ENCODE results near the gene GLYATL2.

GLYATL2 gene, protein sequence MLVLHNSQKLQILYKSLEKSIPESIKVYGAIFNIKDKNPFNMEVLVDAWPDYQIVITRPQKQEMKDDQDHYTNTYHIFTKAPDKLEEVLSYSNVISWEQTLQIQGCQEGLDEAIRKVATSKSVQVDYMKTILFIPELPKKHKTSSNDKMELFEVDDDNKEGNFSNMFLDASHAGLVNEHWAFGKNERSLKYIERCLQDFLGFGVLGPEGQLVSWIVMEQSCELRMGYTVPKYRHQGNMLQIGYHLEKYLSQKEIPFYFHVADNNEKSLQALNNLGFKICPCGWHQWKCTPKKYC

DNA sequence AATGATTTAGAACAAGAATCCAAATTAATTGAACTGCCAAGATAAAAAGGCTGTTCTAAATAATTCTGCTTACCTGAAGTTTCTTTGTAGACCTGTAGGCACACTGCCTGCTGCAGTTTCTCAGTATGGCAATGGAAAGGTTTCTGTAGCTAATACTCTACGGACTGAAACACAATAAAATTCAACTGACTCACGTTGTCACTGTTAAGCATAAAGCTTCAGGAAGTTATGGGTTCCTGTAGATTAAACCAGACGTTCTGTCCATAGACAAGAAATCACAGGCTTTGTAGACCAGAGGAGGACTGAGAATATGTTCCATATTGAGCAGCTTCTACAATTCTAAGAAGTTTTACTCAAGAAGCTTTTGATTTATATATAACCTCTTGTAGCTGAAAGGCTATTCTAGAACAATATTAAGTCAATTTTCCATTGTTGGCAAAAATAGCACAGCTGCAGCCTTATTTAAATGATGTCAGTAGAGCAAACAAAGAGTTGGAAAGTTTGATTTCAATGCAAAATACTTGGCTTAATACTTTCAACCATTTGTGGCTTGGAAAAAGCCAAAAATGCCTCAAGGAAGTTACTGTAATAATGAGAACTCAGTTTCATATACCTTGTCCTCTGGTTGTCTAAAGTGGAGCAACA is at the start of gene GLYATL2:
GLYATL2 (minus strand) TSS at position 344 of the 645 bp plus-strand sequence. CDS start 5,092 bp downstream, outside the sequence.
- DNase-seq = no peak

DNA sequence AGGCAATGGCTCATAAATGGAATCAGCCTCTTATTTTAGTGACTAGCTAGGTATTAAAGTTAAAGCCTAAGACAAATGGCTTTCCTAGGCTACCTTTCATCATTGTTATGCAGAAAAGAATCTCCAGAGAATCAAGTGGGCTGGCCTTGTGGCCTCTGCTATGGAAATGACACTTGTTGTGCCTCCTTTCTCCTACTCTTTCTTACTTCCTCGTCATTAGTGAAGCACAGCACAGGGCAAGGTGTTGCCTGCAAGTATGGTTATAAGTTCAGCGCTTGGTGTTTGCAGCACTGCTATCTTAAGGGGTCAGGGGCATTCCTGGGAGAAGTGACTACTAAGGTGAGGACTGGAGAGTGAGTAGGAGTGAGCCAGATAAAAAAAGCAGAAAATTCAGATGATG is 49.4 kb upstream of the GLYATL2 start:
- no peak for DNase-seq

DNA sequence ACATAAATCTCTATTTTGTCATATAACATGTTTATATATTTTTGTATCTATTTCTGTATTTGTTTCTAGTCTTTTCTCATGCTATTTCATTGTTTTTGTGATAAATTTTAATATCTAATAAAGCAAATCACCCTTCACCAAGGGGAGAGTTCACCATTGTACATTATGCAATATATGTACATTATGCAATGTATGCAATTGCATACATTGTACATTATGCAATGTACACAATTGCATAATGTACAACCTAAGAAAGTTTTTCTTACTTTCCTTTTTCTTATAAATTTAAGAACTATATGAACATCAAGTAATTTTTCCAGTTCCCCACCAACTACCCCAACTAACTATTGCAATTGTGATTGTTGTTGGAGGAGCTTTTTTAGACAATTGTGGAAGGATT is 44.1 kb upstream of the GLYATL2 start:
- DNase-seq = no peak

DNA sequence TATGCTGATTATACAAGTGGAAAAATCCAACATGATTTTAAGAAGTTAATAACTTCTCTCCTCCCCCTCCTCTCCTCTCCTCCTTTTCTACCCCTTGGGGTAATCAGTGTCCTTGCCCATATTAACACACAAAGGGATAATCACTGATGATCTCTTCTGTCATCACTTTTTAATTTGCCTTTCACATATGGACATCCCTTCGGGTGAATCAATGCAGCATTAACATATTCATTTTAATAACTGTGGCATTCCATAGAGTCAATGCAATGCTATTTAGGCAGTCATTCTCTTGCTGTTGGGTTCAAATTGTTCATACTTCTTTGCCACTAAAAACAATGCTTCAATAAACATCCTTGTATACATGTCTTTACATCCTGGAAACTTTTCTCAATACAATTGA is 42.9 kb upstream of the GLYATL2 start:
- no peak for DNase-seq

DNA sequence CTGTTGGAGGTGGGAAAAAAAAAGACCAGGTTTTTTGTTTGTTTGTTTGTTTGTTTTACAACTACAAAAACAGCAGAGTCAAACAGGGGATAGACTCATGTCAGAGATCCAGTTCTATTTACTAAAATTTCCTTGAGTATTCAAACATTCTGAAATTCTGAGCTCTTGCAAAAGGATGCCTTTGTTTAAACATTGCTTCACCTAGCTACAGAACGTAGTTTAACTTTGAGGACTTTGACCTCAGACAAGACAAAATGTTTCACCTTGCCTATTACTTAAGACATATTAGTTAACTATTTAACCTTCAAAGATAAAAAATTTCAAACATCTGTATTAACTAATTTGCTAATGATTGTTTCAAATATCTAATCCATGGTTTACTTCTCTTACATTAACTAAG is 36.1 kb upstream of the GLYATL2 start:
- DNase-seq = no peak

DNA sequence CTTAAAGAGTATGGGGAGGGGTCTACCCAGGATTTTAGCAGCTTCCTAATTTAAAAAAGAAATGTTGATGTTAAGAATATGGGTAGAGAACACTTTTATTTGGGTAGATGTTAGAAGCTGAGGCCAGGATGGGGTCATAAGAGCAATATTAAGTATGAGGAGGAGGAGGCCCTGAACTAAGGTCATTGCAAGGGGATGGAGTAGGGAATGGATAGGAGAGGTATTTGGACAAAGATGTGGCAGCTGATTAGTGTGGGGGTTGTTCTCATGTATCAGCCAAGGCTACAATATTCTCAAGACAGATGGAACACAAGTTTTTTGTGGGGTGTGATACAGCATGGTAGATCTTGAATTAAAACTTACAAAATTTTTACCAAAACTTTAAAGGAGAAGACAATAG is 35.7 kb upstream of the GLYATL2 start:
- DNase-seq = no peak

DNA sequence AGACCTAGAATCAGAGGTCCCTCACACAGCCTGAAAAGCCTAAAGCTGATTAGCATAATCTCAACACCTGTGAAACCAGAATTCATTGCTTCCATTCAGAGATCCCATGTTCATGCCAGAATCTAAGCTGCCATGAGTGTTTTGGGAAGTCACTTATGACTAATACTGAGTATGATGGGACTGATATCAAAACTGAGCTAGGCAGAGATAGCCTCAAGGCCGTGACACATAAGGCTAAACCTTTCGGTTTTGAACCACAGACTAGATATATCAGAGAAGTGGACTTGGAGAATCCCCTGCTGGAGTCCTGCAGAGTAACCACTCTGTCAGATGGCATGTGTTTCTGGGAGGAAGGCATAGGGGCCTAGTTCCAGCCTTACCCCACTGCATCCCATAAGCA is 23.1 kb upstream of the GLYATL2 start:
- no peak for DNase-seq

DNA sequence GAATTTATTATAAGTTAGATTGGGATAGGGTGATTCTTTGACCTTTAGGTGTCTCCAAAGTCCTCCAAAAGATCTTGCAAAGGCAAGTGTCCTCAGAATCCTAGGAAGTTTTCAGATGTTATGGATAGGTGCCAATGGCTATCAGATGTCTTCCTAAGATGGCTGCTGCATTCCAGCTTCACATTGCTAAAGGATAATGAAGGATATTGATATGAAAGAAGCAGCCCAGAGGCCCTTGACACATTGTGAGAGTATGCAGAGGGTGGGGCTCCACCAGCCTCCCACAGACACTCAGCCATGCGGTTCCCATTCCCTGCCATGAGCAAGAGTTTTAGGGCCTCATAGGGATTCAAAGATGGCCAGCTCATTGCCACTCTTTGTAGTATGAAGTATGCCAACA is 22.3 kb upstream of the GLYATL2 start:
- DNase-seq = no peak

DNA sequence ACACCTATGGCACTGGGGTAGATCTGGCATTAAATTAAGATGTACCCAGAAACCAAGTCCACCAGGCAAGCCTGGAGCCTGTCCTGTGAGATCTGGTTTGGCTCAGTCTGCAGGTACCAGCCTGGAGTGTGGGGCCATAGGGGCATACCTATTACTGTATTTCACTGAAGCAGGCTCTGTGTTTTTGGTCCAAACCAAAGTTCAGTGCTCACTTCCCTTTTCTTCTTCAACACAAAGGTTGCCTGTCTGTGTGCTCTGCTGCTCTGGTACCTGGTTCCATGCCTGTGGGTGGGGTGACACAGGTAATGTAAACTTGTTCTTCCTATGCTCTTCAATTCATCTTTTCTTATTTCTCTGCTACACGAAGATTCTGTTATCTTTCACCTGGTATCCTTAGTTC is 19.8 kb upstream of the GLYATL2 start:
- DNase-seq = no peak

DNA sequence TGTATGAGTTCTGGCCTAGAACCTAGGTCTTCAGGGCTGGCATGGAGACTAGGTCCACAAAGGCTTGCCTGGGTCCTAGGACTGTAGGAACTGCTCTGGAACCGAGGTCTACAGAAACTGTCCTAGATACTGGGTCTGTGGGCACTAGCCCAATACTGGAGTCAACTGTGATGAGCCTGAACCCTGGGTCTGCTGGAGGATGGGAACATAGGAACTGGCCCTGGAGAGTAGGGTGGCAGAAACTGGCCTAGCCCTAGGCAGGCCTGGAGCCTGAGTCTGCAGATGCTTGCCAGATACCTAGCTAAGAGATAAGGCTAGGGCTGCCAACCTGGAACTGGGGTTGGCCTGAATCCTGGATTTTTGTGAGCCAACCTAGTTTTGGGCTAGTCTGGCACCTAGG is 19.2 kb upstream of the GLYATL2 start:
- no peak for DNase-seq

DNA sequence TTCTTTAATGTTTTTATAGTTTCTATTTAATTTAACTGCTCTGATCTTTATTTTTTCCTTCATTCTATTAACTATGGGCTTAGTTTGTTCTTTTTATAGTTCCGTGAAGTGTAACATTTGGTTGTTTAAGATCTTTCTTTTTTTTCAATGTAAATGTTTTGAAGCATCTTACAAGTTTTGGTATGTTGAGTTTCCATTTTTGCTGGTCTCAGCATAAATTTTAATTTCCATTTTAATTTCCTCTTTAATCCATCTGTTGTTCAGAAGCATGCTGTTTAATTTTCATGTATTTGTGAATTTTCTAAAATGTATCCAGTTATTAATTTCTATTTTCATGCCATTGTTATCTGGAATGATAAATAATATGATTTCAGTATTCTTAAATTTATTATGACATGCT is 17.0 kb upstream of the GLYATL2 start:
- DNase-seq = no peak

DNA sequence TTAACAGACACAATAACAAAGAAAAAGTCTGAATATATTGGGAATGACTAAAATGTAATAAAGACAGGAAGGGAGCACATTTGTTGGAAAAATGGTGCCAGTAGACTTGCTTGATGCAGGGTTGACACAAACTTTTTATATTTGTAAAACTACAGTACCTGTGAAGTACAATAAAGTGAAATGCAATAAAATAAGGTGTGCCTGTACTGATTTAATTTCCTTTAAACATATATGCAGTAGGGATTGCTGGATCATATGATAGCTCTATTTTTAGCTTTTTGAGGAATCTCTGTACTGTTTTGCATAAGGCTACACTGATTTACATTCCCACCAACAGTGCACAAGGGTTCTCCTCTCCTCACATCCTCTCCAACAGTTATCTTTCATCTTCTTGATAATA is 12.3 kb upstream of the GLYATL2 start:
- no peak for DNase-seq

DNA sequence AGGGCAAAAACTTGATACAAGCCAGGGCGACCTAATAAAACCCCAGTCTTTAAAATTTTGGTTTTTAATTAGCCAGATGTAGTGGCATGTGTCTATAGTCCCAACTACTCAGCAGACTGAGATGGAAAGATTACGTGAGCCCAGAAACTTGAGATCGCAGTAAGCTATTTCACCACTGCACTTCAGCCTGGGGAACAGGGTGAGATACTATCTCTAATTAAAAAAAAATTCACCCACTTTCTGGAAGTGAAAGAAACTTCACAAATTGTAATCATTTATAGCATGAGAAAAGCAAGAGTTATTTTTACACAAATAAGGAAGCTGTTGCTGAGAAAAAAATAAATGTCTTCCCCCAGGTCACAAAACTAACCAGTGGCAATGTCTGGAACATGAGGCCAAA is 882 bp upstream of the GLYATL2 start:
- no peak for DNase-seq

DNA sequence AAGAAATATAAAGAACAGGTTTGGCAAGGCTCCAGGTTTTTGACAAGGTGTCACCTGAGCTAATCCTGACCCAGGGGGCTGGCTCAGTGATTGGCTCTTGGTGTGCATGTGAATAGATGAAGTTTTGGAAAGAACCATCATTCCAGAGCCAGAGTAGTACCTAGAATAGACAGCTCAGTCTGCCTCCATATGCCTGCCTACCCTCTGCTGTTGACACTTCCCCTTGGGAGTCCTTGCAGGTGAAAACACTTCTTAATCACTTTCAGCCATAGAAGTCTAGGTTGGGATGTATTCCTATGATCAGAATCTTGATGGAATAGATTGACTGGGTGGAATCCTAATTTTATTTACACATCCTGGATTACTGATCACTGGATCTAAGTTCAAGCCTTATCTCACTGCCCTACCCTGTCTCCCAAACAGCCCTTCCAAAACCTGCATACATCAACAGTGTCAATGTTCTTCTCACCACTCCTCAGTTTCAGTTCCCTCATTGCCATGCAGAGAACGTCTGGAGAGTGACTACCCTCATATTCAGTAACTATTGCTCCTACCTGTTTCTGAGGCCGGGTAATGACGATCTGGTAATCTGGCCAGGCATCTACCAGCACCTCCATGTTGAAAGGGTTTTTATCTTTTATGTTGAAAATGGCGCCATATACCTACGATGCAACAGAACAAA is 6.7 kb downstream of the GLYATL2 start:
- no peak for DNase-seq

DNA sequence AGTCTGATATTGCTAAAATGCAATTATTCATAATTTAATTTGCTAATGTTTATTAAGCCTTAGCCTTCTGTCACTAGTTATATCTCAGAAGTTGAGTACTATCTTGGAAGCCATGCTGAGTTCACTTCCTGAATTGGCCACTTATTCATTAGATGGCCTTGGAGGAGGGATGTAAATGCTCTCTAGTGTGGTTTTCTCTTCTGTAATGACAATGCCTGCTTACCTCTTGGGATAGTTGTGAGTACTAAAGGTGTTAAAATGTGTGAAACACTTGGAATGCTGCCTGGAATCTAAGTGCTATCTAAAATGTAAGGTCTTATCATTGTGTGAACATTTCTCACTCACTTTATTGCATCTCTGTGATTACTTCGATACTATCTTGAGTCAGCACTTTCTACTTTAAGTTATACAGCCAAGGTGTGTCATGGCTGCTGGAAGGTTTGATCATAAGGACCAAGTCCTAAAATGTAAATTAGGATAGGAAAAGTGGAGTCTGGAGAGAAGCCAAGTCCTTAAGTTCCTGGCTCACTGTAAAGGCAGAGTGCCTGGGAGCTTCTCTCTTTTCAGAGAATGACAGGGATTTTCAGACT is 12.4 kb downstream of the GLYATL2 start:
- no peak for DNase-seq

DNA sequence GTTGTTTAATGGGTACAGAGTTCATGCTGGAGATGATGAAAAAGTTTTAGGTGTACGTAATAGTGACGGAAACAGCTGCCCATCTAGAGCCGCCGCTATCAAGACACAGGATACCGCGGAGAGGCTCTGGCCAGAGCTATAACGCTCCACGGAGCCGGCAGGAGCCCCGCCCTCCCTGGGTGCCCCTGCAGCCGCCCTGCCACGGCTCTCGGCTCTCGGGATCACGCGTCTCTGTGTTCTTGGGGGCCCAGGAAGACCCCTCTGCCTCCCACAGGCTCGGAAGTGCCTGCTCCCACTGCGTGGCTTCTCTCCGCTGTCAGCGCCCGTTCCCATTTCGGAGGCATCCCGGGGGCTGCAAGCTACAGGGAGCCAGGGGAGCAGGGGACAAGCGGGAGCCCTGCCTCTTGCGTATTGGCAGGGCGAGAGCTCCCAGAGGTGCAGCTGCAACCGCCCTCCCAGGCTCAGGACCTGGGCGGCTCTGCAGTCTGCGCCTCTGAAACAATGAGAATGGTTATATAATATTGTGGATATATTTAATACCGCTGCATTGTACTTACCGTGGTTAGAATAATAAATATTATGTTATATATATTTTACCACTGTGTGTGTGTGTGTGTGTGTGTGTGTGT is 13.7 kb downstream of the GLYATL2 start:
- no peak for DNase-seq

DNA sequence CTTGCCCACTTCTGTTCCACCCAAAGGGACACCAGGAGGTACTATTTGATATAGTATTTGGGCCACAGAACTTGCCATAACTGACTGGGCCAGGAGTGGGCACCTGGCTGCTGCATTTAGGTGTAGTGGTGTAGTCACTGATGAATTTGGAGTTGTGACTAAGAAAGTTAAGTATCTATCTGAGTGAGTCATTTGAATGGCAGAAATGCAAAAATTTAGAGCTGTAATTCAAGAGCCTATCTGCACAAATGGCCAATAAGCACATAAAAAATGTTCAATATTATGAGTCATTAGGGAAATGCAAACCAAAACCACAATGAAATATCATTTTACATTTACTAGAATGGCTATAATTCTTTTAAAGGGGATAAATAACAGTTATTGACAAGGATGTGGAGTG is 14.7 kb downstream of the GLYATL2 start:
- no peak for DNase-seq

DNA sequence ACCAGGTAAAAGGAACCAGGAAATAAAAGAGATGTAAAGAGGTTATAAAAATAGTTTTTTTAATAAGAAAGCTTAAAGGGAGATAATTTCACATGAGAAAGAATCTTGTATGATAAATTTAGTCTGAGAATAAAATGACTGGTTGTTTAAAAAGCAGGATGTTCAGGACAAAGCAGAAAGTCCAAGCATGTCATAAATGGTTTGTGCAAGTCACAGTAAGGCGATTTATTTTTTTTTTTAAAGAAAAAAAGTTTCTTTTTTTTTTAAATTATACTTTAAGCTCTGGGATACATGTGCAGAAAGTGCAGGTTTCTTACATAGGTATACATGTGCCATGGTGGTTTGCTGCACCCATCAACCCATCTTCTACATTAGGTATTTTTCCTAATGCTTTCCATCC is 30.8 kb downstream of the GLYATL2 start:
- no peak for DNase-seq

DNA sequence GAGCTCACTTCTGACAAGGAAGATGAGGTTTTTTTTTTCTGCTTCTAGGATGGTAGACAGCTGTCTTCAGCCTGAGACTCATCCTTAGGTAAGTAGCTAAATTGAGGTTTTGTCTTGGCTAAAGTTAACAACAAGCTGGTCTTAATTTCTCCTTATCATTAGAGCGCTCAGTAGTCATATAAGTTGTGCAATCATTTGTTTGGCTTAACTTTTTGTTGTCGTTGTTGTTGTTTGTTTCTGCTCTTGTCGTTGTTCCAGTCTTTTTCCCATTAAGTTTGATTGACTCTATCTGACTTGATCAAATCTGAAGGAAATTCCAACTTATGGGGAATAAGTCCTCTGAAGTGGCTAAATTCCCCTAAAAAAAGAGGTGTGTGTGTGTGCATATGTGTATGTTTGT is 33.0 kb downstream of the GLYATL2 start:
- DNase-seq = no peak

DNA sequence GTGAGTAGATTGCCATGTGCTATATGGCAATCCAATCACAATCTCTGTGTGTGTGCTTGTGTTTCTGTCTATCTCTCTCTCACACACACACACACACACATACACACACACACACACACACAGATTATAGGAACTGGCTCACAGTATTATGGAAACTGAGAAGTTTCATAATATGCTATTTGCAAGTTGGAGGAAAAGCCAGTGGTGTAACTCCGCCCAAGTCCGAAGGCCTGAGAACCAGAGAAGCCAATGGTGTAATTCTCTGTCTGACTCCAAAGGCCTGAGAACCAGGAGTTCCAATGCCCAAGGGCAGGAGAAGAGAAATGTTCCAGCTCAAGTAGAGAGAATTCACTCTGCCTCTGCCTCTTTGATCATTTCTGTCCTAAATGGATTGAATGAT is 37.2 kb downstream of the GLYATL2 start:
- no peak for DNase-seq

DNA sequence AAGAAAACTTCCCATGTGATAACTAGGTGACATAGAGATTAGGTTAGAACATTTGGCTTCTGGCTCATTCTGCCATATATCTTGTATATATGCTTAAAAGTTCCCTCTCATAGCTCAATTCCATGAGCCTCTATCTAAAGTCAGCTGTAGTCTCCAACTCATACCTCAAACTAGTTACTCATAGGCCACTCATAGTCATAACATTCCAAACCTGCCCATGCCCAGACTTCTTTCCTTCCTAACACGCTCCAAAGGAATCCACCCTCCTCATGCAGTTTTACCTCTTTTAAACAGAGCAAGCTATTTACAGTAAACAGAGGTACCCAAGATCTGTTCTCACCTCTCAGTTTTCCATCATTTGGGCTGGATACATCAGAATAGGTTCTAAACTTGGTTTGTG is 39.4 kb downstream of the GLYATL2 start:
- DNase-seq = no peak

DNA sequence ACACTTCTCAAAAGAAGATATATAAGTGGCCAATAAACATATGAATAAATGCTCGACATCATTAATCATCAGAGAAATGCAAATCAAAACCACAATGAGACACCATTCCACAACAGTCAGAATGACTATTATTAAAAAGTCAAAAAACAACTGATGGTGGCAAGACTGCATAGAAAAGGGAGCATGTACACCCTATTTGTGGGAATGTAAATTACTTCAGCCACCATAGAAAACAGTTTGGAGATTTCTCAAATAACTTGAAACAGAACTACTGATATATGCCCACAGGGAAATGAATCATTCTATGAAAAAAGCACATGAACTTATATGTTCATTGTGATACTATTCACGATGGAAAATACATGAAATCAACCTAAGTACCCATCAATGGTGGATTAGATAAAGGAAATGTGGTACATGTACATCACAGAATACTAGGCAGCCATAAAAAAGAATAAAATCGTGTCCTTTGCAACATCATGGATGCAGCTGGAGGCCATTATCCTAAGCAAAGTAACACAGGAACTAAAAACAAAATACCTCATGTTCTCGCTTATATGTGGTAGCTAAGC is 42.4 kb downstream of the GLYATL2 start:
- no peak for DNase-seq

Data from nucleus accumbens (tissue), 56 donors.